Gastroesophageal sphincter (tissue), 4 donors: ENCODE data around the gene KRTAP12-3. TPM values are rescaled to one million over a fixed set of nuclear protein-coding genes. Genes with fewer than 3 reads are reported as not detected.

Source experiments
- ATAC-seq: fragments of 150-250 bp; one replicate; pipeline ENCODE4 v1.9.1; 2016; ENCODE audit warnings: mild to moderate bottlenecking, moderate library complexity
- H3K27ac ChIP-seq, 4 donors: fragments of 200-600 bp; sonication (generic) in 3 of 4; 1 replicate in 3 of 4; 2 replicates in 1 of 4; pipeline ENCODE4 v1.5.1; 2016 to 2019
- H3K27me3 ChIP-seq: fragments of 200-600 bp; sonication (generic); one replicate; pipeline ENCODE4 v1.5.1; 2019
- H3K36me3 ChIP-seq, 2 donors: fragments of 200-600 bp; sonication (generic); one replicate each; pipeline ENCODE4 v1.5.1; 2019; ENCODE audit warnings: control low read depth in 1 of 2
- H3K4me1 ChIP-seq, 3 donors: fragments of 200-600 bp; sonication (generic); 1 replicate in 2 of 3; 2 replicates in 1 of 3; pipeline ENCODE4 v1.5.1; 2016 to 2019; ENCODE audit warnings: control low read depth in 2 of 3
- H3K4me3 ChIP-seq, 2 donors: fragments of 200-600 bp; sonication (generic); one replicate each; pipeline ENCODE4 v1.5.1; 2019; ENCODE audit warnings: mild to moderate bottlenecking in 1 of 2, moderate library complexity in 1 of 2
- H3K9me3 ChIP-seq, 3 donors: fragments of 200-600 bp; sonication (generic); one replicate each; pipeline ENCODE4 v1.5.1; 2017 to 2019; ENCODE audit warnings: control low read depth in 2 of 3
- CTCF ChIP-seq, 4 experiments: fragments of 200-600 bp in 2 of 4; fragments of 450-650 bp in 2 of 4; sonication (generic) in 1 of 4; IDR thresholded peaks; one replicate each; pipeline ENCODE4 v1.5.1; 2017 to 2019; ENCODE audit warnings: antibody characterized with exemption in 4 of 4, mild to moderate bottlenecking in 2 of 4, moderate library complexity in 2 of 4
- EP300 ChIP-seq: sonication (generic); formaldehyde crosslinking; IDR thresholded peaks from one replicate; pipeline ENCODE4 v1.6.1; 2017; ENCODE audit warnings: antibody characterized with exemption, mild to moderate bottlenecking
- POLR2A ChIP-seq, 2 donors: fragments of 450-650 bp; IDR thresholded peaks; one replicate each; pipeline ENCODE4 v1.6.1; 2017; ENCODE audit warnings: antibody characterized with exemption in 2 of 2, mild to moderate bottlenecking in 2 of 2, moderate library complexity in 1 of 2
- POLR2AphosphoS5 ChIP-seq: sonication (generic); formaldehyde crosslinking; IDR thresholded peaks from one replicate; pipeline ENCODE4 v1.6.1; 2017; ENCODE audit warnings: antibody characterized with exemption
- WGBS, 2 donors: methylation state at CpG; one replicate each; pipeline ENCODE4 v1.1.5; 2018; ENCODE audit warnings: low coverage in 1 of 2; 5-methylcytosine and 5-hydroxymethylcytosine counted together
- total RNA-seq, 4 donors: library from RNA; depleted of rRNA; stranded (reverse); fragments of >200 nt; gene quantifications; one replicate each; pipeline ENCODE4 v1.1.0, GENCODE V29; 2016

Gene KRTAP12-3
- total RNA-seq, 4 donors from 2014 or later, result not detected

DNA sequence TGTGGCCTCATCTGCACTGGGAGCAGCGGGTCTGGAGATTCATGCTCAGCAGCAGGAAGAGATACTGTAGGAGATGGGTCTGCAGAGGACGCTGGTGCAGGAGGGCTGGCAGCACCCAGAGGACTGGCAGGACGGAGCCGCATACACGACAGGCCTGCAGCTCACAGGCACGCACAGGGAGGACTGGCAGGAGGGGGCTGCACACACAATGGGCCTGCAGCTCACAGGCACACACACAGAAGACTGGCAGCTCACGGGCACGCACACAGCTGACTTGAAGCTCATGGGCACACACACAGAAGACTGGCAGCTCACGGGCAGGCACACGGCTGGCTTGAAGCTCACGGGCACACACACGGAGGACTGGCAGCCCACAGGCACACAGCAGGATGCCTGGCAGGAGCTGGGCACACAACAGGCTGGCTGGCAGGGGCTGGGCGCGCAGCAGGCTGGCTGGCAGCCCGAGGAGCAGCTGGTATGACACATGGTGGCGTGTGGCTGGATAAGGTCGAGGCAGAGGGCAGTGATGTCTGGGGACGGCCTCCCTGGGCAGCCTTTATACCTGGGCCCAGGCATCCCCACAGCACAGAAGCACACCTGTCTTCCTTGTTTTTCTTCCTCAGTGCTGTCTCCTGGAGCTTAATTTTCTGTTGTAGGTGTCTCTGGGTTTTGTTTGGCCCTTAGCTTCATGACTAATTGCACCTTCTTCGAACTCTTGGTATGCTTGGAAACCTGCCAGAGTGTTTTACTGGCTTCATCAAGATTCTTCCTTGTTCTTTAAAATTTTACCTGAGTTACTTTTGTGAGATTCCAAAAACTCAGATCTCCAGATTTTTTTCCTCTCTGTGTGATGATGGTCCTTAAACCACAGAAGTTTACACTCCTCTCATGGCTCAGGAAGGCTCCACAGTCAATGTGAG, 8.9 kb downstream of the KRTAP12-3 start, which contains the start of gene KRTAP12-2:
TSS of gene KRTAP12-2 (minus strand) at position 527 of the 920 bp plus-strand sequence. CDS start at position 486, 41 bp downstream.
- Histone ChIP-seq H3K9me3 (peaks cover 0 to 23% (median 0%) of the 10 kb centered on the region in 3 donors), H3K36me3 (no peaks in the 10 kb centered on the region), H3K4me1 (no peaks in the 10 kb centered on the region), H3K27me3 (peaks cover 32% of the 10 kb centered on the region), H3K4me3 (no peak within 1 kb of the TSS), H3K27ac (no peak within 1 kb of the TSS)
- WGBS, 2 donors, result 55 to 57% methylated on average over 4 of the region's 19 CpGs
- no peak for TF ChIP-seq CTCF (IDR thresholded peaks at IDR 0.05)
- ATAC-seq, result no peak

- H3K4me3 ChIP-seq, result no peak overlapping the region
- 47 to 100% methylated on average over 1 of the region's 1 CpG for WGBS, 2 donors
- no peaks in the 10 kb centered on the region for H3K4me1 ChIP-seq
- H3K36me3 ChIP-seq, result no peaks in the 10 kb centered on the region
- H3K27me3 ChIP-seq, result peaks cover 30% of the 10 kb centered on the region
- peaks cover 0 to 32% (median 0%) of the 10 kb centered on the region in 3 donors for H3K9me3 ChIP-seq
- TF ChIP-seq POLR2A (IDR thresholded peaks at IDR 0.05) (no peak), EP300 (no peak), CTCF (IDR thresholded peaks at IDR 0.05) (no peak), POLR2AphosphoS5 (no peak)
- H3K27ac ChIP-seq, result no peak overlapping the region
- no peak for ATAC-seq
Observed at GRCh38 chr21:44667612-44668011, 9.9 kb downstream of the KRTAP12-3 start.

DNA sequence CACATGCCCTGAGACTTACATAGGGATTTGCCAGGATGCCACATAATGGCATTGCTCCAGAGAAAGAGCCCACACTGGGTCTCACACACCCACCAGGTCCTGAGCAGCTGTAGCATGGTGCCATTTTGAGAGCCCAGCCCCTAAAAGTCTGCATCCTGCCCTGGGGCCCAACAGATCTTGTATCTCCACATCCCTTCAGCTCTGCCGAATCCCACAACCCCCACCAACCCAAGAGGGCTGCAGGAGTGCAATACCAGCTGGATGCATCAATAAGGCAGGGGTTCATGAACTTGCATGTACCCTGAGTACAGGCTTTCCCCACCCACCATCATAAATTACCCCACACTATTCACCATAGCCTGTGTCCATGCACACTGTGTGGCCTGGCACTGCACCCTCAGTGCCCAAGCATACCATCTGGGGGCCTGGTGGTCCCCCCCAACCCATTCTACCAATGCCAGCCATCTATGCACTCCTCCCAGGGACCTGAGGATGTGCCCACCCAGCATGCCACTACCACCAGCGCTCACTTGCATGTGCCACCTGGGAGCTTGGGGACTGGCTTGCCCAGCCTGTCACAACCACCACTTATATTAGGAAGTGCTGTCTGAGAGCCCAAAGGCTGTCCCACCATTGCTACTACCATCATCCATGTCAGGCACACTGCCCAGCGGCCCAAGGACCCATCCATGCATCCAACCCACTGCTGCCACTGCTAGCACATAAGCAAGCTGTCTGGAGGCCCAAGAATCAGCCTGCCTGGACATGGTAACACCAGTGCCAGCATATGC, 13.1 kb downstream of the KRTAP12-3 start:
- 60 to 73% methylated on average over 1 to 2 of the region's 3 CpGs for WGBS, 2 donors
- Histone ChIP-seq H3K9me3 (peaks cover 0 to 40% (median 0%) of the 10 kb centered on the region in 3 donors), H3K27ac (no peak overlapping the region), H3K4me1 (no peaks in the 10 kb centered on the region), H3K4me3 (no peak overlapping the region), H3K36me3 (no peaks in the 10 kb centered on the region), H3K27me3 (peaks cover 20% of the 10 kb centered on the region)
- no peak for ATAC-seq
- TF ChIP-seq POLR2A (IDR thresholded peaks at IDR 0.05) (no peak), POLR2AphosphoS5 (no peak), EP300 (no peak), CTCF (IDR thresholded peaks at IDR 0.05) (no peak)

DNA sequence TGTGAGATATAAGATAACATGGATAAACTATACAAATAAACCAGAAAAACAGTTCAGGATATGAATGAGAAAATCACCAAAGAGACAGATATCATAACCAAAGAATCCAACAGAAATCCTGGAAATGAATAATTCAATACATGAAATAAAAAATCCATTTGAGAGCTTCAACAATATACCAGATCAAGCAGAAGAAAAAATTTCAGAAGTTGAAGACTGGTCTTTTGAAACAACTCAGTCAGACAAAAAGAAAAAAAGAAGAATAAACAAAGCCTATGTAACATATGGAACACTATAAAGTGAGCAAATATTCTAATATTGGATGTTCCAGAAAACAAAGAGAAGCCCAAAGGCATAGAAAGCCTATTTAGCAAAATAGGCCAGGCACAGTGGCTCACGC, 14.2 kb downstream of the KRTAP12-3 start:
- ATAC-seq, result no peak
- peaks cover 0 to 40% (median 0%) of the 10 kb centered on the region in 3 donors for H3K9me3 ChIP-seq
- H3K27me3 ChIP-seq, result peaks cover 17% of the 10 kb centered on the region

More for the DNA sequence above, 14.2 kb downstream of the KRTAP12-3 start:
- Histone ChIP-seq H3K36me3 (no peaks in the 10 kb centered on the region), H3K4me1 (no peaks in the 10 kb centered on the region), H3K4me3 (no peak overlapping the region), H3K27ac (no peak overlapping the region)
- no peak for TF ChIP-seq POLR2A (IDR thresholded peaks at IDR 0.05)
- TF ChIP-seq EP300, result no peak
- TF ChIP-seq POLR2AphosphoS5, result no peak
- no peak for TF ChIP-seq CTCF (IDR thresholded peaks at IDR 0.05)
- whole genome bisulfite sequencing, 2 donors, result 80% methylated on average over 1 of the region's 1 CpG; no CpG with 5 or more reads in 1 of the 2 donors
